ENCODE data around the gene E2F4. TPM values are rescaled to one million over a fixed set of nuclear protein-coding genes. Genes with fewer than 3 reads are reported as not detected.

The E2F4 gene
- total and polyA plus RNA-seq, 10 of the 15 experiments (the other 5 are each of a cell fraction or from before 2014, with no cell fraction given) = 11.7 to 132 (median 95.9) TPM

DNA sequence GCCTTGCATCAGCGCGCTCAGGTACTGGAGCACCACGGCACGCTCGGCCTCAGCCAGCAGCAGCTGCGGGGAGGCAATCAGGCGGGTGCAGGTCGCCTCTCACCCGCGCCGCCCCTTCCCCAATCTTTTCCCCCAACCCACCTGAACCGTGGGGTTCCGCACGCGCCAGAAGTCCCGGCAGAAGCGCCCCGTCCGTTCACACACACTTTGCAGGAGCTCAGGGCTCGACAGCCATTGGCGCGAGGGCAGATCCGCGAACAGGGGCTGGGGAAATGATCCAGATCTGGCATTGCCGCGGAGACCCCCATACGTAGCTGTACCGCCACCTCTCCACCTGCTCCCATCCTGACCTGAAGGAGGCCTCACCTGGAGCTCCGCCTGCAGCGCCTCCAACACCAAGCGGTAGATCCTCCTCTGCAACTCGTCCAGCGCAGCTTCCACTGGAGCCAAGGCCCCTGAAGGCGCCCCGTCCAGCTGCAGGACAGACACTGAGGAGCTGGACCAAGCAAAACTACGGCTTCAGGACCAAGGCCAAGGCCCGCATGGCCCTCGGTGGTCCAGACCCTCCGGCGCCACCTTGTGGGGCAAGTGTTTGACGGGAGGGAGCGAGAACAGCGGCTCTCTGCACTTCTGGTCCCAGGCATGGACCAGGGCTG lies 6.8 kb upstream of the E2F4 start:
- Histone ChIP-seq H3K4me1 (ENCODE audit: control insufficient read depth, insufficient read depth, low read length) (peaks cover 4% of the 10 kb centered on the region), H3K79me2 (ENCODE audit: control insufficient read depth, insufficient read depth, low read length) (peaks cover 5% of the 10 kb centered on the region), H3K36me3 (ENCODE audit: control insufficient read depth in 2 of 2, insufficient read depth in 2 of 2, low read length in 1 of 2) (no peaks in the 10 kb centered on the region), H3K9ac (ENCODE audit: control insufficient read depth, insufficient read depth, low read length) (no peak overlapping the region), H2AFZ (ENCODE audit: control insufficient read depth, low read depth, low read length) (no peak overlapping the region), H3K27me3 (replicated peaks in 1 of 2; ENCODE audit: control insufficient read depth in 2 of 2, insufficient read depth in 2 of 2, low read length in 1 of 2) (peaks cover 0 to 3% of the 10 kb centered on the region in 2 experiments; a peak in 2 of 4 replicates), H3K27ac (ENCODE audit: control insufficient read depth, insufficient read depth) (no peak overlapping the region), H4K20me1 (ENCODE audit: control insufficient read depth, insufficient read depth) (no peaks in the 10 kb centered on the region), H3K9me3 (replicated peaks; ENCODE audit: control insufficient read depth, insufficient read depth, low read length) (no peaks in the 10 kb centered on the region), H3K4me3 (no peak overlapping the region), H3K4me2 (ENCODE audit: control insufficient read depth, insufficient read depth) (no peak overlapping the region)
- CTCF ChIA-PET = interaction anchor here (0.5 to 2.9 kb wide), 33 partner anchors 10 to 238 kb away, joined by 3 to 34 read pairs (median 4); partner anchors contain the start of genes B3GNT9, CBFB, FBXL8 and NOL3
- DNase-seq (ENCODE audit: low read depth, low spot score) (no peak), ATAC-seq (peak; percentile 65), FAIRE-seq (peak; percentile 87)
- no TSS peak for BruUV-seq (replicated peaks)
- RAD21 ChIA-PET (ENCODE audit: unreplicated experiment) = interaction anchor here (0.6 to 2.3 kb wide), 13 partner anchors 10 to 252 kb away, joined by 3 to 9 read pairs (median 3); partner anchors contain the start of genes FBXL8, NOL3 and TRADD
- POLR2A ChIA-PET = interaction anchor here (1.0 to 1.2 kb wide), 3 partner anchors 25 to 171 kb away, joined by 3 to 6 read pairs (median 3); partner anchors contain the start of genes FBXL8, TMEM208 and TRADD
- intact Hi-C loops (cut with micrococcal nuclease; ENCODE audit: unreplicated experiment) = loop anchor here (1.0 to 2.0 kb wide), 4 partner anchors 62 to 231 kb away; partner anchors contain the start of gene FHOD1
- 27% methylated on average over 39 of the region's 43 CpGs for WGBS (ENCODE audit: insufficient coverage, insufficient replicate concordance, low lambda C conversion rate, missing lambda C conversion rate)
- SMC1A ChIA-PET (ENCODE audit: uncharacterized antibody, unreplicated experiment) = interaction anchor here (0.9 to 1.7 kb wide), 8 partner anchors 10 to 228 kb away, joined by 3 to 9 read pairs (median 4); no protein-coding TSS in a partner anchor
- in situ Hi-C loops (cut with MboI) = no loop called here
- TF ChIP-seq WRNIP1 (IDR thresholded peaks at IDR 0.05; ENCODE audit: borderline replicate concordance, low read depth, low read length) (no peak), DPF2 (IDR thresholded peaks at IDR 0.05) (no peak), MEF2B (IDR thresholded peaks at IDR 0.05; ENCODE audit: partially characterized antibody, poor library complexity, severe bottlenecking) (no peak), SMC3 (IDR thresholded peaks at IDR 0.05; ENCODE audit: borderline replicate concordance, low read length) (peak; percentile 95), SPI1 (IDR thresholded peaks at IDR 0.05; ENCODE audit: borderline replicate concordance, insufficient read depth, low read depth, low read length) (no peak), FOXK2 (IDR thresholded peaks at IDR 0.05) (no peak), RB1 (IDR thresholded peaks at IDR 0.05; ENCODE audit: borderline replicate concordance) (peak; percentile 68; the same call in 1 of the 2 replicates), IKZF2 (IDR thresholded peaks at IDR 0.05) (no peak), ZZZ3 (IDR thresholded peaks at IDR 0.05; ENCODE audit: control insufficient read depth, insufficient read length, low read depth) (no peak), POLR2A (IDR thresholded peaks at IDR 0.05; ENCODE audit: low read depth, low read length) (no peak), MXI1 (IDR thresholded peaks at IDR 0.05; ENCODE audit: low read depth, low read length) (peak; percentile 97)
- TF ChIP-seq, protein P1, sequence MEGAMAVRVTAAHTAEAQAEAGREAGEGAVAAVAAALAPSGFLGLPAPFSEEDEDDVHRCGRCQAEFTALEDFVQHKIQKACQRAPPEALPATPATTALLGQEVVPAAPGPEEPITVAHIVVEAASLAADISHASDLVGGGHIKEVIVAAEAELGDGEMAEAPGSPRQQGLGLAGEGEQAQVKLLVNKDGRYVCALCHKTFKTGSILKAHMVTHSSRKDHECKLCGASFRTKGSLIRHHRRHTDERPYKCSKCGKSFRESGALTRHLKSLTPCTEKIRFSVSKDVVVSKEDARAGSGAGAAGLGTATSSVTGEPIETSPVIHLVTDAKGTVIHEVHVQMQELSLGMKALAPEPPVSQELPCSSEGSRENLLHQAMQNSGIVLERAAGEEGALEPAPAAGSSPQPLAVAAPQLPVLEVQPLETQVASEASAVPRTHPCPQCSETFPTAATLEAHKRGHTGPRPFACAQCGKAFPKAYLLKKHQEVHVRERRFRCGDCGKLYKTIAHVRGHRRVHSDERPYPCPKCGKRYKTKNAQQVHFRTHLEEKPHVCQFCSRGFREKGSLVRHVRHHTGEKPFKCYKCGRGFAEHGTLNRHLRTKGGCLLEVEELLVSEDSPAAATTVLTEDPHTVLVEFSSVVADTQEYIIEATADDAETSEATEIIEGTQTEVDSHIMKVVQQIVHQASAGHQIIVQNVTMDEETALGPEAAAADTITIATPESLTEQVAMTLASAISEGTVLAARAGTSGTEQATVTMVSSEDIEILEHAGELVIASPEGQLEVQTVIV (IDR thresholded peaks at IDR 0.05; ENCODE audit: borderline replicate concordance, partially characterized antibody) = no peak
- TF ChIP-seq, protein P2, sequence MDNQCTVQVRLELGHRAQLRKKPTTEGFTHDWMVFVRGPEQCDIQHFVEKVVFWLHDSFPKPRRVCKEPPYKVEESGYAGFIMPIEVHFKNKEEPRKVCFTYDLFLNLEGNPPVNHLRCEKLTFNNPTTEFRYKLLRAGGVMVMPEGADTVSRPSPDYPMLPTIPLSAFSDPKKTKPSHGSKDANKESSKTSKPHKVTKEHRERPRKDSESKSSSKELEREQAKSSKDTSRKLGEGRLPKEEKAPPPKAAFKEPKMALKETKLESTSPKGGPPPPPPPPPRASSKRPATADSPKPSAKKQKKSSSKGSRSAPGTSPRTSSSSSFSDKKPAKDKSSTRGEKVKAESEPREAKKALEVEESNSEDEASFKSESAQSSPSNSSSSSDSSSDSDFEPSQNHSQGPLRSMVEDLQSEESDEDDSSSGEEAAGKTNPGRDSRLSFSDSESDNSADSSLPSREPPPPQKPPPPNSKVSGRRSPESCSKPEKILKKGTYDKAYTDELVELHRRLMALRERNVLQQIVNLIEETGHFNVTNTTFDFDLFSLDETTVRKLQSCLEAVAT (IDR thresholded peaks at IDR 0.05) = 0 out of 2 replicates have a peak, but pooled peaks have one; percentile 17
- TF ChIP-seq, protein P3, sequence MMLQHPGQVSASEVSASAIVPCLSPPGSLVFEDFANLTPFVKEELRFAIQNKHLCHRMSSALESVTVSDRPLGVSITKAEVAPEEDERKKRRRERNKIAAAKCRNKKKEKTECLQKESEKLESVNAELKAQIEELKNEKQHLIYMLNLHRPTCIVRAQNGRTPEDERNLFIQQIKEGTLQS (IDR thresholded peaks at IDR 0.05; ENCODE audit: borderline replicate concordance, extremely low read depth, low read depth, low read length) = no peak
- TF ChIP-seq, protein P4, sequence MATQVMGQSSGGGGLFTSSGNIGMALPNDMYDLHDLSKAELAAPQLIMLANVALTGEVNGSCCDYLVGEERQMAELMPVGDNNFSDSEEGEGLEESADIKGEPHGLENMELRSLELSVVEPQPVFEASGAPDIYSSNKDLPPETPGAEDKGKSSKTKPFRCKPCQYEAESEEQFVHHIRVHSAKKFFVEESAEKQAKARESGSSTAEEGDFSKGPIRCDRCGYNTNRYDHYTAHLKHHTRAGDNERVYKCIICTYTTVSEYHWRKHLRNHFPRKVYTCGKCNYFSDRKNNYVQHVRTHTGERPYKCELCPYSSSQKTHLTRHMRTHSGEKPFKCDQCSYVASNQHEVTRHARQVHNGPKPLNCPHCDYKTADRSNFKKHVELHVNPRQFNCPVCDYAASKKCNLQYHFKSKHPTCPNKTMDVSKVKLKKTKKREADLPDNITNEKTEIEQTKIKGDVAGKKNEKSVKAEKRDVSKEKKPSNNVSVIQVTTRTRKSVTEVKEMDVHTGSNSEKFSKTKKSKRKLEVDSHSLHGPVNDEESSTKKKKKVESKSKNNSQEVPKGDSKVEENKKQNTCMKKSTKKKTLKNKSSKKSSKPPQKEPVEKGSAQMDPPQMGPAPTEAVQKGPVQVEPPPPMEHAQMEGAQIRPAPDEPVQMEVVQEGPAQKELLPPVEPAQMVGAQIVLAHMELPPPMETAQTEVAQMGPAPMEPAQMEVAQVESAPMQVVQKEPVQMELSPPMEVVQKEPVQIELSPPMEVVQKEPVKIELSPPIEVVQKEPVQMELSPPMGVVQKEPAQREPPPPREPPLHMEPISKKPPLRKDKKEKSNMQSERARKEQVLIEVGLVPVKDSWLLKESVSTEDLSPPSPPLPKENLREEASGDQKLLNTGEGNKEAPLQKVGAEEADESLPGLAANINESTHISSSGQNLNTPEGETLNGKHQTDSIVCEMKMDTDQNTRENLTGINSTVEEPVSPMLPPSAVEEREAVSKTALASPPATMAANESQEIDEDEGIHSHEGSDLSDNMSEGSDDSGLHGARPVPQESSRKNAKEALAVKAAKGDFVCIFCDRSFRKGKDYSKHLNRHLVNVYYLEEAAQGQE (IDR thresholded peaks at IDR 0.05; ENCODE audit: low read depth, low read length) = peak; percentile 99
